HG03039 (cell line): ENCODE measurements around the gene TAX1BP3.

ENCODE experiments used
- ATAC-seq: cut with Tn5 transposase; IDR thresholded peaks from one replicate; pipeline ENCODE4 v1.9.1; 2021; ENCODE audit warnings: mild to moderate bottlenecking, moderate library complexity; ENCODE audit not compliant: unreplicated experiment

Gene TAX1BP3

DNA sequence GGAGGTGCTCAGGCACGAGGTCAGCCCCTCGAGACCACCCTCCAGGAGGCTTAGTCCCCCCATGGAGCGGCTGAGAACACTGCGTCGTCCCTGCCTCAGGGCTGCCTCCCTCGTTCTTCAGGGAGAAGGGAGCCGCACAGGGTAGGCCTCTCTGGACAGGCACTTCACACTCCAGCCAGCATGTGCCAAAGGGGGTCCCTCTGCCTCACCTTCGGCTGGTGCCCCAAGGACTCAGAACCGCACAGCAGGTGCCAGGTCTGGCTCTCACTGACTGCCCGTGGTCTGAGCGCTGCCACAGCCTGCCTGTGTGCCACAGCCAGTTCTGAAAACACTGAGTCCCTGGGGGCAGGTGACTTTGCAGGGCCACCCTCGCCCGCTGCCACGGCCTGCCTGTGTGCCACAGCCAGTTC is 20.5 kb upstream of the TAX1BP3 start:
- no peak for ATAC-seq

DNA sequence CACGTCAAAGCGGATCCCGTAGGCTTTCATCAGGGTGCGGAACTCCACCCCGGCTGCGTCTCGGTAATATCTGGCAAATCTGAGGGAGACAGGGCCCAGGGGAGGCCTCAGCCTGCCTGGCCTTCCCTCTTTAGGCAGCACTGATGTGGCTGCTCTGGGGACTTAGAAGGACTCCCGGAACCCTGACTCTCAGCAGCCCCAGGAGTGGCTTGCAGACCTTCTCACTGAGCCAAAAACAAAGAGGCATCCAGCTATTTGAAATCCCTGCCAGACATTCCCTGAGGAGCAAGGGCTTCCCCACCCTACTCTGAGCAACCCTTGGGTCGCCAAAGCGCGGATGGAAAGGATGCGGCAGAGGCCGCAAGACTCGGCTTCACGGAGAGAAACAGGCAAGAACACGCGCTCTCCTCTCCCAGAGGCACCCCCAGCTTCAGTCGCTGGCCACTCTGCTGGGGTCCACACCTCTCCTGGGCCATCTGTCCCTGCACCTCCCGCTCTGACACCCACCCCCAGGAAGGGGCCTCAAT is 19.7 kb upstream of the TAX1BP3 start:
- no peak for ATAC-seq

DNA sequence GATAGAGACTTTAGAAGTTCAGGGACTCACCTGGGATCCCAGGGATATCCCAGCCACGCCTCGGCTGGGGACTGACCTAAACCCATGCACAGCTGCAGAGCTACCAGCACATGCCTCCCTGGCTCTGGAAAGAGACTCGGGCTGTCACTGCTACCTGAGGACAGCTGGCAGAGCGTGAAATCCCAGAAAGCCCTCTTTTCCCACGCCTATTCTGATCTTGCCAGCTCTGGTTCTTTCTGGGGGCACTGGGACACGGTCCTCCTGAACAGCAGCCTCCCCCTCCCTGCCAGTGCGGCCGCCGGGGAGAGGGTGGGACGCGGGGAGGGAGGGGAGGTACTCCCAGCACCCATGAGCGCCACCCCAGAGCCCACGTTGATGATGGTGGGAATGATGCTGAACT is 16.8 kb upstream of the TAX1BP3 start:
- ATAC-seq: no peak

DNA sequence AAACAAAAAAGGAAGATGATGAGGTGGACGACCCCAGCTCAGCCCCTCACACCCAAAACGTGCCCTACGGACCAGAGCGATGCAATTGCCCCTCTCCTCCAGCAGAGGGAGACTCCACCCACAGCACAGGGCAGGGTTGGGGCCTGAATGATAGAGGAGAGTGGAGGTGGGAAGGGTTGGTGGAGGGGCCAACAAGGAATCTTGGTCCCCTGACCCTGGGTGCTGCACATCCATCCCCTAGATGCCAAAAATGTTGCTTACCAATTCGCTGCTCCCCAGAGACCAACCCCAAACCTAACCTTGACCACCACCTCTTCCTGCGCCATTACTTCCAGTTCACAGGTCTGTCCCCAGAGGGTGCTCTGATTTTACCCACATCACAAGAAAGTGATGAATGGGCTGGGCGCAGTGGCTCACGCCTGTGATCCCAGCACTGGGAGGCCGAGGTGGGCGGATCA is 14.7 kb upstream of the TAX1BP3 start:
- ATAC-seq: no peak

DNA sequence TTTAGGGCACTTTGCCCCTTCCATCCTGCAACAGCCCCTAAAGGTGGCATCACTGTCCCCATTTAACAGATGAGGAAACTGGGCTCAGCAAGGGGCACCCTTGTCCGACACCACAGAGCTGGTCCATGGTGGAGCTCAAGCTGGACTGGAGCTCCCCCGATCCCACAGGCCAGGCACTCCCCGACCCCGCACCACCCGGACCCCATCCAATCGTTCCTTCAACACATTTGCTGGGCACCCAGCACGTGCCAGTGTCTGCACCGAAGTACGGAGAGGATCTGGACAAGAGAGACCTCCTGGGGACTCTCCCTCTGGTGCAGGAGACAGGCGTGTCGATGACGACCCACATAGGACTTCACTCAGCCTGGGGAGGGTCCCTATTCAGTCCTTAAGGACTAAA is 13.7 kb upstream of the TAX1BP3 start:
- no peak for ATAC-seq

DNA sequence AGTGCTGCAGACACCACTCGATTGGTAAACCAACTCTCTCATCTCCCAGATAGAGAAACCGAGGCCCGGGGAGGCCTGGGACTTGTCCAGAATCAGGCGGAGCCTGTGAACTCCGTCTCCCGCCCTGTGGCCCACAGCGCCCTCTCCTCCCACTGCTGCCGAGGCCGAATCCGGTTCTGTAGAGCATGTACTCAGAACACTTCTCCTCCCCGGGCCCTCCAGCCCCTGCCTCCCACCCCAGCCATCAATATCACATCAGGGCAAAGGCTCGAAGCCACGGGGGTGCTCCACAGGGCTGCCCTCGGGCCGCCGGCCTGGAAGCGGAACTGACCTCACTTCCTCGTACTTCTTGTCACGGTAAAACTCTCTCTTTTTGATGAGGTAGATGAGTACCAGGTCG is 13.2 kb upstream of the TAX1BP3 start:
- ATAC-seq: no peak

DNA sequence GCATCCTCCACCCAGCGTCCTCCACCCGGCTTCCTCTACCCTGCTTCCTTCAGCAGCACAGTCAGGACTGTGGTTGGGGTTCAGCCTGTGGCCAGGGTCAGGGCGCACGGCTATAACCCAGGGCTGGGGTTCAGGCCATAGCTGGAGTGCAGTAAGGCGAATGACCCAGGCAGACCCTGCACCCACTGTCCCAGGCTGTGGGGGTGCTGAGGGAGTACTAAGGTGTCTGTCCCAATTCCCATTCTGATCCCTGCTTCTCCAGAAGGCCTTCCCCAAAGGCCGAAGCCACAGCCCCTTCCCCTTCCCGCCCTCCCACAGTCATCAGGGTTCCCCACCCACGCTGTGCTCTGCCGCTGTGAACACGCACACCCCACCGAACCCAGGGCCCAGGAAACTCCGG is 12.7 kb upstream of the TAX1BP3 start:
- ATAC-seq: no peak

DNA sequence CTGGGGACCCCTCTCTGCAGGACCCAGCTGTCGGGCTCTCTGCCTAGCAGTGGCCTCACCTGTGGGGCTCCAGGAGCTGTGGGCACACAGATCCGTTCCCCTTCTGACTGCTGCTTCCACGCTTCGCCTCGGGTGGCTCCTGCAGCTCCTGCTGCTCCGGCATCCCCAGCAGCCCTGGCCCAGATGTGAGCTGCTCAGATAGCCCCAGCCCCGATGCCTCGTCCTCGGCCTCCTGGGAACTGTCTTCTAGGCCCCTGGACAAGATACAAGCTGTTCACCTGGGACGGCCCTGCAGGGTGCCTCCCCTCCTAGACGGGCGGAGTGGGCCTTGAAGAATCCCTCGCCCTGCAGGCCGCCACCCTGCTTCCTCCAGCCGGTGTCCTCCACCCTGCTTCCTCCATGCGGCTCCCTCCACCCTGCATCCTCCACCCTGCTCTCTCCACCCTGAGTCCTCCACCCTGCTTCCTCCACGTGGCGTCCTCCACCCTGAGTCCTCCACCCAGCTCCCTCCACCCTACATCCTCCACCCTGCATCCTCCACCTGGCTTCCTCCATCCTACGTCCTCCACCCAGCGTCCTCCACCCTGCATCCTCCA is 11.3 kb upstream of the TAX1BP3 start:
- no peak for ATAC-seq

DNA sequence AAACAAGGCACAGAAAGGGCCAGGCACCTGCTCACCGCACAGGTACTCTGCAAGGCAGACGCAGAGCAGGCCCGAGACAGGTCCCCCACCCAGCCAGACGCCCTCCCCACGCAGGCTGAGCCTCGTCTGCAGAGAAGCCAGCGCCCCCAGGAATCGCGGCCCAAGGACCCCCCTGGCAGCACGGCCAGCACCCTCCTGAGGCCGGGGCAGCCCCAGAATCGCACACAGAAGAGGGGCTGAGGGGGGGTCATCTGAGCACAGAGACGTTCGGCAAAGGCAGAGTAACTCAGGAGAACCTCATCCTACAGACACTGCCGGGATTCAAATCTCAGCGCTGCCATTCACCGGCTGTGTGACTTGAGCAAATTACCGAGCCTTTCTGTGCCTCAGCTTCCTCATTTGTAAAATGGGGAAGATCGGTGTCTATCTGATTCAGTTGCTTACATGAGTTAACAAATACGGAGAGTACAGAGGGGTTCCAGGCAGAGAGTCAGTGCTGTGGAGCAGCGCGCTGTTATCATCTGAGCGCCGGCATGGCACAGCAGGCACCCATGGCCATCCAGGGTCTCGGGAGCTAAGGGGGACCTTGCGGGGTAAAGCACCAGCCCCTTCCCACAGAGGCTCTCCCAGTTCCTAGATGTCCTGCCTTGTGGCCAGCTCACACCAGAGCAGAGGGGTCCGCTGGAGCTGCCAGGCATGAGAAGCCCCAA is 10.6 kb upstream of the TAX1BP3 start:
- ATAC-seq: no peak

DNA sequence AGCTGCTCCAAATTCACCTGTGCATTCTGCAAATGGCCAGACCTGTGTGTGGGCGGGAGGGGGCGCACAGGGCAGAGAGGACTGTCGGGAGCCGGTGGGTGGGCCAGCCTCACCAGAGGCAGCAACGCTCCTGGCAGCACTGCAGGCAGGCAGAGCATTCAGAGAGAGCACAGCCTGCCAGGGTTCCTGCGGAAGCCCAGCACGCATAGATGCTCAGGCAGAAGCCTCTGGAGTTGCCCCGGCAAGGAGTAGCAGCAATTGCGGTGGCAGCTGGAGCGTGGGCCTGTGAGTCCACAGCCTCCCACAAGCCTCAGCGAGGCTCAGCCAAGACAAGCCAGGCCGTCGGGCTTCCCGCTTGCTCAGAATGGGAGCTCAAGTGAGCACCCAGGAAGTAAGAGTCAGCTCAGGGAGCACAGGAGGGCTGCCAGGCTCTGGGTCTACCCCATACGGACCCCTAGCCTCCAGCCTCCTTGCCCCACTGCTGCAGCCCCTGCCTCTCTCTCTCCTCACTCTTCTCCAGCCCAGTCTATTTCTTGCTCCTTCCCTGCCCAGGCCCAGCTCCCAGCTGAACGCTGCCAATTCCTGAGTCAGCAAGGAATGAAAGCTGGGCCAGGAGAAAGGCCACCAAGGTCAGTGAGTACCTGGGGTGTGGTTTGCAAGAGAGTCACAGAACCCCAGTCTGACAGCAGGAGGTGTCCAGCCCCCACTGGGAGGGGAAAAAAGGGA is 9.9 kb upstream of the TAX1BP3 start:
- no peak for ATAC-seq

DNA sequence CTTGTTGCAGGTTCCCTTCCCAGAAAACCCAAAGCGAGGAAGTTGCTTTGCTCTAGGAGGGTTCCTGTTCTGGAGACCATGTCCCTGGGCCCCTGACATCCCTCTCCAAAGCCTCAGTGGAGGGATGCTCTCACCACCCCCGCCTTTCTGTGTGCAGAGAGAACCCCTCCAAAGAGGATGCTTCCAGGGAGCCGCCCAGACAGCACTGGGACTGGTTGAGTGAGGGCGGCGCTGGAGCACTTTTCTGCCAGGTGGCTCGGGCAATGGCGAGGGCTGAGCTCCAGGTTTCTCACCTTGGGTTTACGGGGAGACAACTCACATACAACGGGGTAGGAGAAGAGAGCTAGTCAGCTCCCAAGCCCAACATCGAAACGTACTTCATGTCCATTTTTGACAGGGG is 7.5 kb upstream of the TAX1BP3 start:
- no peak for ATAC-seq

DNA sequence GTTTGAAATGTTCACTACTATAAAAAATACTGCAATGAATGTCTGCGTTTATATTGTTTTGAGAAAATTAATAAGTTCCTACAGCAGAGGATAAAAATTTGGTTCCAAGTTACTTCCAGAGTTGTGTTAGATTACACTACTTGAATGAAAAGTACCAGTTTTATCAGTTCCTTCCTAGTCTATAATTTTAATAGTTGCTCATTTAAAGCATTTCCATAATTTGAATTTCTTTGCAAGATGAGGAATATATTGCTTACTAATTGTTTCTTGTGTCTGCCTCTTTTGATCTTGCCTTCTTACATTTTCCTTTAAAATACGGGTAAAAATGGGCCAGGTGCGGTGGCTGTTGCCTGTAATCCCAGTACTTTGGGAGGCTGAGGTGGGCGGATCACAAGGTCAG is 4.2 kb upstream of the TAX1BP3 start:
- no peak for ATAC-seq

DNA sequence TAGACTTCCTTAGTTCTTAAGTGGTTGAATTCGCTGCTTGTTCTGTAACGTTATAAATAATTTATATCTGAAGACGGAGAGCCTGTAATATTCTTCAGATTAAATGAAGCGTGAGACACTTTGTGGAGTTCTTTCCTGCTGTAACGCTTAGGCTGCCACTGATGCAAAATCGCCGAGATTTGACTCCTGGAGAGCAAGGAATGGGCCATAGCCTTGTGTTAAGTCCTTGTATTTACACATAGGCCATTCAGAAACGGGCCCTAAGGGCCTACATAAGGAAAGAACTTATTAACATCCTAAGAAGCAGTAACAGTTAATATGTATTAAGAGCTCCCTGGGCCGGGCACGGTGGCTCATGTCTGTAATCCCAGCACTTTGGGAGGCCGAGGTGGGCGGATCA is 1.2 kb upstream of the TAX1BP3 start:
- ATAC-seq: no peak

DNA sequence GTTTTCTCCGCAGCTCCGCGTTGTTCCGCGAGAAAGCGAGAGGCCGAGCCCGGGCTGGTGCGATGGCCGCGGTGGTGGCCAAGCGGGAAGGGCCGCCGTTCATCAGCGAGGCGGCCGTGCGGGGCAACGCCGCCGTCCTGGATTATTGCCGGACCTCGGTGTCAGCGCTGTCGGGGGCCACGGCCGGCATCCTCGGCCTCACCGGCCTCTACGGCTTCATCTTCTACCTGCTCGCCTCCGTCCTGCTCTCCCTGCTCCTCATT is 638 bp upstream of the TAX1BP3 start:
- ATAC-seq: no peak

DNA sequence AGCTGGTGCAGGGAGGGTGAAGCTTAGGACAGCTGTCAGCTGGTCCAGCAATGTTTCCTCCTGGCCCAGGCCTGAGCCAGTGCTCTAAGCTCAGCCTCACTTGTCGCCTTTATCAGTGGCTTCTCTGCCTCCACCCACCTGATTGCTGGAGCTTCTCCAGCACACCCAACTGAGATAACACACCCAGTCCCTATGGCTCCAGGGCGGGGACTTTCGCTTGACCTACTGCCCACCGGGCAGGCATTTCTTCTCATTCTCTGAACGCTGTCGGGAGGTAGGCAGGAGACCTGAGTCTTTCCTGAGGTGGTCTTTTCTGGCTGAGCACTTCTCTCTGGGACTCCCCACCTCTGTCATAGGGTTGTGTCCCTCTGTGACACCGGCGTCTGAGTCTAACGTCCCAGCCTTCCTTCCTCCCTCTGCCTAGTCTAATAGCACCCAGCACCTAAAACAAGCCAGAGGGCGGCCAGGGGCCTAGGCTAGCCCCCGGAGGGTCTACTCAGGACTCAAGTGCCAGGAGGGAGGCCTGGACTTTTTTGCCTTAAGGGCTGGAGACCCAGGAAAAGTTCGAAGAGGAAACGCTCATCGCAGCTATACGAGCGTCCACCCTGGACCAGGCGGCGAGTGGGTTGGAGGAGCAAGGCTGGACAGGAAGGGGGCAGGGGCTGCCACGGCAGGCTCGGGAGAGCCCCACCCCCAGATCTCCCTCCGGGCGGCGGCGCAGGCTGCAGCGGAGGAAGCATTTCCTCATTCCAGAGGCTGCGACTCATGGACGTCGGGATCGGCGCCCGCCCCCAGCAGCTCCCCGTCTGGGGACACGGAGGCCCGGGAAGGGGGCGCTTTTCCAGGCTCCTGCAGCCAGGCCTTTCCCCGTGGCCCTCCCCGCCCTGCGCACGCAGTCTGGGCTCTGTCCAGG is 756 bp downstream of the TAX1BP3 start:
- peak; percentile 9 for ATAC-seq

DNA sequence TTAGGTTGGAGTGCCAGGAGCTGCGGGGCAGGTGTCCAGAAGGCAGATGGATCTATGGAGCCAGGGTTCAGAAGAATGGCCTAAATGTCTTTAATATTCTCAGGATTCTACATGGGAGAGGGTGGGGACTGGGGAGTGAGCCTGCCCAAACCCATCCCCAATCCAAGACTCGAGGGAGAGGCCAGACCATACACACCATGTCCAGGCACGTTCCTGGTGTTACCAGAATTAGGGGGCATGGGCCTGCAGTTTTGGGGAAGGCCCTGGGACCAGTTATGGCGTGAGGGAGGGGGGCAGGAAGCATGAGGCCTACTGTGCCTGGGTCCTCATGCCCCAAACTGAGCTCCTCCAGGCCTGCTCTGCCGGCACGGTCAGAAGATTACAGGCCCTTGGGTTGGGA is 1.9 kb downstream of the TAX1BP3 start:
- no peak for ATAC-seq

DNA sequence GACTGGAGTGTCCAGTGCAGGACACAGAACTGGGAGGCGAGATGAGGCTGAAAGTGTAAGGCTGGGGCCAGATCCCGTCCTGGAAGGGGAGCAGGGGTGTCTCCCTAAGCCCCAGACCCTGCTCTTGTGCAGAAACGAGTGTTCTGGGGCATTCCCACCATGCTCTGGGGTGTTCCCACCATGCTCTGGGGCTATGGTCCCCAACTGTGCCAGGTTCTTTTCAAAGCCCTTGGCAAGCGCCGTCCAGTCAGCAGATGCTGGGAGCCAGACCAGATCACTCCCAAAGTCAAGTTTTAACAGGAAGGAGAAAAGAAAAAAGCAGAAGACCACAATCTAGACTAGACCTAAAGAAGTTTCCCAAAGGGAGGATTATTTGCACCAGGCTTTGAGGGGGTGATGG is 2.5 kb downstream of the TAX1BP3 start:
- no peak for ATAC-seq

DNA sequence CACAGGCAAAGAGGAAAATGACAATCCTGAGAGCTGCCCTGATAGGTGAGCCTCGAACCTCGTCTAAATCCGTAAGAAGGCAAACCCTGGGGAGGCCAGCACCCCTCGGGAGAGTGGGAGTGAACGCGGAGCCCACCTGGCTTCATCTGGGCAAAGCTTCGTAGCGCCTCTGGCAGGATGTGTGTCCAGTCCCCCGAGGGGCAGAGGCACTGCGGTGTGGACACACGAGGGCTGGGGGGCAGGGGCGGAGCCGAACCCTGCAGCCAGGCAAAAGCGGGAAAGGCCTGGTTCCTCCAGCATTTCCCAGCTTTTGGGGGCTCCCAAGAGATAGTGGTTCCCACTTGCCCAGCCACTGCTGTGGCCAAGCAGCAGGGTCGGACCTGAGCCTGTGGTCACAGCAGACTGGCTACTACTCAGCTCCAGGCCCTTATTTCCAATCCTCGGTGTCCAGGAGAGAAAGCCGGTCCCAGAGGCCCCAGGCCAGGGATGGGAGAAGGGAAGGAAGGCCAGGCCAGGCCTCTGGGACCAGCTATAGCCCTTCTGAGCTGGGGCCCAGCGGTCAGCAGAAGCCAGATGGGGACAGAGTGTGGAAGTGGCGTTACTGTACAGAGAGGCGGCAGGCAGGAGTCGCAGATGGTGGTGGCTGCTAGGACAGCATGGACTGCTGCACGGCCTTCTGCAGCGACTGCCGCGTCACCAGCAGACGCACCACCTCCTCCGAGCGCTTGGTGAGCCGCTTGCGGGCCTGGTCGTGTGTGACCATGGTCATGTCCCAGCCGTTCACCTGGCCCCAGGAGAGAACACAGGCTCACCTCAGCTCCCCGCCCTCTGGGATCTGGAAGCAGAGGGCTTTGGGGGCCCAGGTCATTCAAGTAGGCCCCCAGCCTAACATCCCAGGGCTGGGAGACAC is 5.0 kb downstream of the TAX1BP3 start:
- no peak for ATAC-seq

DNA sequence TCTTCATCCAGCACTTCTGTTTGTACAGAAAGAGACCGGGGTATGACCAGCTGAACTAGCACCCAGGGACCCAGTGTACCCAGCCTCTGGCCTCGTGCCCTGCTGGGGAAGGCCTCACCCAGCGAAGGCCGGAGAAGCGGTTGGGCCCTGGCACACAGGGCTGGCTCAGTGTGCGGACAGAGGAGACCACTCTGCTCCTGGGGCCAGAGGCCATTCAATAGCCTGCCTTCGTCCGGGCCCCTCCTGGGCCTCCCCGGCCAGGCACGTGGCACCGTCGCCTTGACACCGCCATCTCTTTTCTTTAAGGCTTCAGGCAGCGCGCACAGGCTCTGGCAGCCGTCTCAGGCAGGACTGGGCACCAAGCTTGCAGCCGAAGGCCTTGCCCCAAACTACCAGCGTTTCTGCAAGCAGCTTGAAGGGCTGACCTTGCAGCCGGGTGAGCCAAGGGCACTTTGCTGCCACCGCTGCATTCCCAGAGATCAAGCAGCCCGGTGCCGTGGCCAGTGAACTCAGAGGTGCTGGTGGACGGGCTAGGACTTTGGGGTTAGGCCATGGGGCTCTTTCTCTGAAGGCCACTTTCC is 8.0 kb downstream of the TAX1BP3 start:
- ATAC-seq: no peak
